Measurements from ENCODE around the gene RHBDF1. TPM values are rescaled to one million over a fixed set of nuclear protein-coding genes. Genes with fewer than 3 reads are reported as not detected.

RHBDF1 gene
- total RNA-seq, 2 donors from 2014 or later: 109 to 138 TPM

GRCh38 chr16:37511-37910 lies 34.9 kb downstream of the RHBDF1 start:
- no peaks in the 10 kb centered on the region for H3K36me3 ChIP-seq
- H3K9me3 ChIP-seq: no peaks in the 10 kb centered on the region
- no peak overlapping the region for H3K4me3 ChIP-seq
- H3K4me1 ChIP-seq (ENCODE audit: control insufficient read depth in 1 of 2, low read depth in 2 of 2): no peaks in the 10 kb centered on the region
- no peak overlapping the region for H3K27ac ChIP-seq
- no peak for TF ChIP-seq CTCF (IDR thresholded peaks at IDR 0.05)
- H3K27me3 ChIP-seq (replicated peaks; ENCODE audit: insufficient read depth): no peaks in the 10 kb centered on the region
- no peak for ATAC-seq (ENCODE audit: insufficient number of reproducible peaks, low FRiP score, low read depth)
- no peak for DNase-seq (ENCODE audit: low spot score)

GRCh38 chr16:36336-36984 lies 36.0 kb downstream of the RHBDF1 start:
- ATAC-seq (ENCODE audit: insufficient number of reproducible peaks, low FRiP score, low read depth) (no peak), DNase-seq (ENCODE audit: low spot score) (no peak)
- Histone ChIP-seq H3K9me3 (no peaks in the 10 kb centered on the region), H3K27ac (no peak overlapping the region), H3K4me1 (ENCODE audit: control insufficient read depth in 1 of 2, low read depth in 2 of 2) (no peaks in the 10 kb centered on the region), H3K4me3 (no peak overlapping the region), H3K27me3 (replicated peaks; ENCODE audit: insufficient read depth) (no peaks in the 10 kb centered on the region), H3K36me3 (no peaks in the 10 kb centered on the region)
- TF ChIP-seq CTCF (IDR thresholded peaks at IDR 0.05): no peak

GRCh38 chr16:35678-36305 lies 36.6 kb downstream of the RHBDF1 start:
- no peaks in the 10 kb centered on the region for H3K36me3 ChIP-seq
- no peaks in the 10 kb centered on the region for H3K4me1 ChIP-seq (ENCODE audit: control insufficient read depth in 1 of 2, low read depth in 2 of 2)
- no peaks in the 10 kb centered on the region for H3K27me3 ChIP-seq (replicated peaks; ENCODE audit: insufficient read depth)
- no peak overlapping the region for H3K27ac ChIP-seq
- TF ChIP-seq CTCF (IDR thresholded peaks at IDR 0.05): no peak
- ATAC-seq (ENCODE audit: insufficient number of reproducible peaks, low FRiP score, low read depth) (no peak), DNase-seq (ENCODE audit: low spot score) (no peak)
- H3K9me3 ChIP-seq: no peaks in the 10 kb centered on the region
- no peak overlapping the region for H3K4me3 ChIP-seq

- no peaks in the 10 kb centered on the region for H3K36me3 ChIP-seq
- H3K27ac ChIP-seq: no peak overlapping the region
- H3K27me3 ChIP-seq (replicated peaks; ENCODE audit: insufficient read depth): no peaks in the 10 kb centered on the region
- no peak for TF ChIP-seq CTCF (IDR thresholded peaks at IDR 0.05)
- ATAC-seq (ENCODE audit: insufficient number of reproducible peaks, low FRiP score, low read depth): no peak
- H3K4me1 ChIP-seq (ENCODE audit: control insufficient read depth in 1 of 2, low read depth in 2 of 2): no peaks in the 10 kb centered on the region
- H3K4me3 ChIP-seq: no peak overlapping the region
- H3K9me3 ChIP-seq: no peaks in the 10 kb centered on the region
- DNase-seq (ENCODE audit: low spot score): no peak
Measured at GRCh38 chr16:35011-35677, 37.3 kb downstream of the RHBDF1 start.

- ATAC-seq (ENCODE audit: insufficient number of reproducible peaks, low FRiP score, low read depth) (no peak), DNase-seq (ENCODE audit: low spot score) (no peak)
- no peaks in the 10 kb centered on the region for H3K9me3 ChIP-seq
- no peaks in the 10 kb centered on the region for H3K36me3 ChIP-seq
- H3K27me3 ChIP-seq (replicated peaks; ENCODE audit: insufficient read depth): no peaks in the 10 kb centered on the region
- TF ChIP-seq CTCF (IDR thresholded peaks at IDR 0.05): no peak
- H3K4me3 ChIP-seq: no peak overlapping the region
- no peak overlapping the region for H3K27ac ChIP-seq
- H3K4me1 ChIP-seq (ENCODE audit: control insufficient read depth in 1 of 2, low read depth in 2 of 2): no peaks in the 10 kb centered on the region
Measured at GRCh38 chr16:34648-34987, 37.8 kb downstream of the RHBDF1 start.
